Lung (tissue), 12 donors: ENCODE measurements around the gene SERTAD2. TPM values are rescaled to one million over a fixed set of nuclear protein-coding genes. Genes with fewer than 3 reads are reported as not detected.

ENCODE experiments used
- ATAC-seq: fragments of 200-7000 bp; cut with Tn5 transposase; one replicate; pipeline ENCODE4 v1.9.1; 2020; ENCODE audit warnings: moderate number of reproducible peaks; ENCODE audit not compliant: insufficient read depth, low FRiP score
- DNase-seq, 3 donors: peaks; one replicate each; pipeline ENCODE4 v3.0.0-alpha.2; 2013 to 2017
- H3K27ac ChIP-seq, 2 donors: one replicate each; pipeline ENCODE4 v1.5.1; 2013; ENCODE audit warnings: mild to moderate bottlenecking in 2 of 2, moderate library complexity in 2 of 2, control low read depth in 1 of 2, inconsistent platforms in 1 of 2, low read depth in 1 of 2, low read length in 1 of 2
- H3K27me3 ChIP-seq, 3 donors: one replicate each; pipeline ENCODE4 v1.5.1; 2013; ENCODE audit warnings: low read length in 2 of 3; ENCODE audit not compliant: control insufficient read depth in 3 of 3, insufficient read depth in 3 of 3
- H3K36me3 ChIP-seq, 4 donors: one replicate each; pipeline ENCODE4 v1.5.1; 2013; ENCODE audit warnings: low read length in 4 of 4, mild to moderate bottlenecking in 1 of 4, moderate library complexity in 1 of 4; ENCODE audit not compliant: control insufficient read depth in 4 of 4, insufficient read depth in 4 of 4
- H3K4me1 ChIP-seq, 5 donors: one replicate each; pipeline ENCODE4 v1.5.1; 2013; ENCODE audit warnings: low read length in 5 of 5, mild to moderate bottlenecking in 2 of 5, moderate library complexity in 1 of 5; ENCODE audit not compliant: control insufficient read depth in 5 of 5, insufficient read depth in 5 of 5
- H3K4me3 ChIP-seq: one replicate; pipeline ENCODE4 v1.5.1; 2013; ENCODE audit warnings: mild to moderate bottlenecking, control low read depth, moderate library complexity
- H3K9ac ChIP-seq, 2 donors: one replicate each; pipeline ENCODE4 v1.5.1; 2013; ENCODE audit warnings: low read length in 2 of 2, control low read depth in 1 of 2; ENCODE audit not compliant: insufficient read depth in 1 of 2
- H3K9me3 ChIP-seq, 4 donors: one replicate each; pipeline ENCODE4 v1.5.1; 2013; ENCODE audit warnings: low read length in 3 of 4, mild to moderate bottlenecking in 1 of 4, moderate library complexity in 1 of 4; ENCODE audit not compliant: control insufficient read depth in 4 of 4, insufficient read depth in 3 of 4
- CTCF ChIP-seq: IDR thresholded peaks from 2 replicates; pipeline ENCODE4 v1.5.1; 2012; ENCODE audit warnings: mild to moderate bottlenecking; ENCODE audit errors: control extremely low read depth, extremely low read depth
- WGBS, 2 donors: extraction: QIAGEN DNeasy Blood & Tissue Kit; methylation state at CpG; one replicate each; pipeline ENCODE4 v1.1.7; 2013; 5-methylcytosine and 5-hydroxymethylcytosine counted together
- polyA plus RNA-seq, 2 donors: library from polyadenylated mRNA; stranded (reverse); fragments of 200-250 nt; gene quantifications; one replicate each; pipeline ENCODE4 v1.2.1, GENCODE V29; 2013
- total RNA-seq, 2 donors: library from RNA; depleted of rRNA in 1 of 2; stranded (reverse); fragments of >200 nt in 1 of 2; gene quantifications; one replicate each; pipeline ENCODE4 v1.2.1, GENCODE V29; 2014 to 2021
- donor health status: control.
- donor health status: control.
- donor health status: Bipolar disorder and iron deficiency.
- donor health status: healthy.
- donor health status: DM: yes; HTN: yes; CAD: no.

The SERTAD2 gene
- total and polyA plus RNA-seq, 4 donors = 7.9 to 26.7 (median 15.4) TPM

GRCh38 chr2:64629875-64630274 lies 23.8 kb downstream of the SERTAD2 start:
- ATAC-seq = no peak
- H3K4me3 ChIP-seq = no peak overlapping the region
- H3K27ac ChIP-seq = no peak overlapping the region
- WGBS, 2 donors = 92 to 97% methylated on average over 7 of the region's 7 CpGs
- no peaks in the 10 kb centered on the region for H3K9me3 ChIP-seq
- H3K4me1 ChIP-seq = peaks cover 0 to 58% (median 28%) of the 10 kb centered on the region in 5 donors
- peaks cover under 1 to 11% (median 5%) of the 10 kb centered on the region in 4 donors for H3K36me3 ChIP-seq
- no peak overlapping the region for H3K9ac ChIP-seq
- no peak for DNase-seq
- H3K27me3 ChIP-seq = no peaks in the 10 kb centered on the region
- no peak for TF ChIP-seq CTCF

GRCh38 chr2:64629329-64629781 lies 24.4 kb downstream of the SERTAD2 start:
- Histone ChIP-seq H3K4me1 (peaks cover 0 to 53% (median 28%) of the 10 kb centered on the region in 5 donors), H3K9ac (peak overlapping the region in 1 of 2 donors; percentile 15), H3K4me3 (no peak overlapping the region), H3K27me3 (no peaks in the 10 kb centered on the region), H3K9me3 (no peaks in the 10 kb centered on the region), H3K36me3 (peaks cover 0 to 11% (median 3%) of the 10 kb centered on the region in 4 donors), H3K27ac (no peak overlapping the region)
- WGBS, 2 donors = 81 to 90% methylated on average over 10 of the region's 10 CpGs
- ATAC-seq (no peak), DNase-seq (no peak)
- TF ChIP-seq CTCF = no peak

GRCh38 chr2:64627860-64628841 lies 25.6 kb downstream of the SERTAD2 start:
- 86 to 92% methylated on average over 14 of the region's 14 CpGs for WGBS, 2 donors
- Histone ChIP-seq H3K27me3 (no peaks in the 10 kb centered on the region), H3K4me1 (peaks cover 0 to 43% (median 23%) of the 10 kb centered on the region in 5 donors), H3K9me3 (no peaks in the 10 kb centered on the region), H3K27ac (no peak overlapping the region), H3K36me3 (peaks cover 0 to 8% (median 0%) of the 10 kb centered on the region in 4 donors), H3K9ac (no peak overlapping the region), H3K4me3 (no peak overlapping the region)
- DNase-seq (no peak), ATAC-seq (no peak)
- TF ChIP-seq CTCF = no peak
